Mammary epithelial cell (primary cell): ENCODE measurements around the gene GTPBP2.

Experiments used
- EZH2 ChIP-seq: IDR thresholded peaks from 2 replicates; pipeline ENCODE4 v1.6.1; 2012; ENCODE audit warnings: low read length, inconsistent platforms, borderline replicate concordance
- TF ChIP-seq, protein P1 (sequence below), 2 donors: IDR thresholded peaks in 1 of 2; conservative IDR thresholded peaks in 1 of 2; 2 replicates each; pipeline ENCODE4 v1.5.1; 2011 to 2012; ENCODE audit warnings: inconsistent platforms in 2 of 2, low read length in 2 of 2, mild to moderate bottlenecking in 2 of 2, control low read depth in 1 of 2, low read depth in 1 of 2; ENCODE audit not compliant: insufficient read depth in 1 of 2; ENCODE audit errors: extremely low read depth in 1 of 2

DNA sequence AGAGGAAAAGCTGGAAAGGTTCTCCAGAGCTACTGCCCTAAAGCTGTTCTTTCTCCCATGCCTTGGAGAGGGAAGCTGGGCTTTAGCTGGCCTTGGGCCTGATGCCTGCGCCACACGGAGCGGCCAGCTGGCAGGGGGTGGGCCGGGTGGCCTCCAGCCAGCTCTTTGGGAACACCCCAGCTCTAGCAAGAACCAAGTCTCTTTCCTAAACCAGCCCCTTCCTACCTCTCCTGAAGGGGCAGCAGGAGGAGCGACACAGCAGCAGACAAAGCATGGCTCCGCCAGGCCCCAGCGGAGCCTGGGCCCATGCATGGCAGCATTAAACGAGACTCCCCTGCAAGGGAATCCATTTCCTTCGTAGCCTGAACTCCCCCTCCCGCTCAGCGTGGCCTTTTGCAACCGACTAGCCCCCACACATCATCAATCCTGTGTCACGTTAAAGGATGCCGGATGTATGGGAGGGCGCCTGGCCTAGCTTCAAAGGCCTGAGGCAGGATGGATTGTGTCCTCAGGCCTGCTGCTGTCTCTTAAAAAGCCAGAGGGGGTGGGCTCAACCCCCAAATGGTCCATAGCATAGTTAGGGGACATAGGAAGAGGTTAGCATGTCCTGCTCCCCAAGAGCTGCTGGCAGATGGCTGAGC is 44.5 kb upstream of the GTPBP2 start:
- TF ChIP-seq, protein P1, sequence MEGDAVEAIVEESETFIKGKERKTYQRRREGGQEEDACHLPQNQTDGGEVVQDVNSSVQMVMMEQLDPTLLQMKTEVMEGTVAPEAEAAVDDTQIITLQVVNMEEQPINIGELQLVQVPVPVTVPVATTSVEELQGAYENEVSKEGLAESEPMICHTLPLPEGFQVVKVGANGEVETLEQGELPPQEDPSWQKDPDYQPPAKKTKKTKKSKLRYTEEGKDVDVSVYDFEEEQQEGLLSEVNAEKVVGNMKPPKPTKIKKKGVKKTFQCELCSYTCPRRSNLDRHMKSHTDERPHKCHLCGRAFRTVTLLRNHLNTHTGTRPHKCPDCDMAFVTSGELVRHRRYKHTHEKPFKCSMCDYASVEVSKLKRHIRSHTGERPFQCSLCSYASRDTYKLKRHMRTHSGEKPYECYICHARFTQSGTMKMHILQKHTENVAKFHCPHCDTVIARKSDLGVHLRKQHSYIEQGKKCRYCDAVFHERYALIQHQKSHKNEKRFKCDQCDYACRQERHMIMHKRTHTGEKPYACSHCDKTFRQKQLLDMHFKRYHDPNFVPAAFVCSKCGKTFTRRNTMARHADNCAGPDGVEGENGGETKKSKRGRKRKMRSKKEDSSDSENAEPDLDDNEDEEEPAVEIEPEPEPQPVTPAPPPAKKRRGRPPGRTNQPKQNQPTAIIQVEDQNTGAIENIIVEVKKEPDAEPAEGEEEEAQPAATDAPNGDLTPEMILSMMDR (conservative IDR thresholded peaks at IDR 0.05 in 1 of 2, IDR thresholded peaks at IDR 0.05 in 1 of 2; ENCODE audit: extremely low read depth in 1 of 2, insufficient read depth in 1 of 2, low read depth in 1 of 2, low read length in 2 of 2): no peak
- no peak for TF ChIP-seq EZH2
